T-cell (primary cell): ENCODE measurements around the gene HIP1. TPM values are rescaled to one million over a fixed set of nuclear protein-coding genes. Genes with fewer than 3 reads are reported as not detected.

ENCODE experiments used
- ATAC-seq, 4 experiments: fragments of 200-7000 bp in 3 of 4; fragments of 150-1000 bp in 1 of 4; cut with Tn5 transposase; replicated peaks in 1 of 4; 1 replicate in 3 of 4; 2 replicates in 1 of 4; pipeline ENCODE4 v1.10.0; 2021; ENCODE audit warnings: moderate library complexity in 3 of 4, mild to moderate bottlenecking in 2 of 4, moderate number of reproducible peaks in 1 of 4
- CTCF ChIA-PET, 2 donors: fragments of 300-600 bp; sonication (Branson Sonifier 250); formaldehyde crosslinking; loops; one replicate each; lab custom pipeline; 2022; ENCODE audit warnings: antibody characterized with exemption in 2 of 2; lab: Charles Lee
- POLR2A ChIA-PET, 2 donors: fragments of 300-600 bp; sonication (Branson Sonifier 250); formaldehyde crosslinking; loops; one replicate each; lab custom pipeline; 2022; ENCODE audit warnings: antibody characterized with exemption in 2 of 2; lab: Charles Lee
- DNase-seq, 35 experiments: peaks; one replicate each; pipeline versions ENCODE4 v3.0.0 to v3.0.0-alpha.2; 2013 to 2023
- H3K27ac ChIP-seq: one replicate; pipeline ENCODE4 v1.5.1; 2013; ENCODE audit warnings: low read length
- H3K27me3 ChIP-seq, 2 experiments: replicated peaks in 1 of 2; 1 replicate in 1 of 2; 2 replicates in 1 of 2; pipeline versions ENCODE4 v1.6.1 to v1.7.0; 2013; ENCODE audit warnings: low read length in 1 of 2, mixed read lengths in 1 of 2; ENCODE audit not compliant: control insufficient read depth in 2 of 2, insufficient read depth in 2 of 2; ENCODE audit errors: extremely low read depth in 1 of 2
- H3K36me3 ChIP-seq, 2 donors: 1 replicate in 1 of 2; 2 replicates in 1 of 2; pipeline versions ENCODE4 v1.6.1 to v1.7.0; 2013; ENCODE audit warnings: low read length in 1 of 2; ENCODE audit not compliant: control insufficient read depth in 2 of 2, insufficient read depth in 1 of 2; ENCODE audit errors: extremely low read depth in 1 of 2
- H3K4me1 ChIP-seq, 2 experiments: 1 replicate in 1 of 2; 2 replicates in 1 of 2; pipeline versions ENCODE4 v1.6.1 to v1.7.0; 2013; ENCODE audit warnings: low read length in 2 of 2, mixed read lengths in 1 of 2; ENCODE audit not compliant: insufficient read depth in 2 of 2, control insufficient read depth in 1 of 2; ENCODE audit errors: extremely low read depth in 1 of 2
- H3K4me3 ChIP-seq, 2 donors: 1 replicate in 1 of 2; 2 replicates in 1 of 2; pipeline versions ENCODE4 v1.5.1 to v1.7.0; 2013; ENCODE audit warnings: mild to moderate bottlenecking in 2 of 2, low read length in 1 of 2, moderate library complexity in 1 of 2; ENCODE audit not compliant: control insufficient read depth in 1 of 2; ENCODE audit errors: extremely low read depth in 1 of 2
- H3K9me3 ChIP-seq: 2 replicates; pipeline ENCODE4 v1.7.0; 2013
- H3K27ac Mint-ChIP-seq, 2 donors: one replicate each; pipeline ENCODE4 v1.8.0; 2020 to 2021; ENCODE audit warnings: mild to moderate bottlenecking in 2 of 2, mixed read lengths in 2 of 2
- H3K27me3 Mint-ChIP-seq, 2 donors: one replicate each; pipeline ENCODE4 v1.8.0; 2021 to 2022; ENCODE audit warnings: mixed read lengths in 2 of 2
- H3K36me3 Mint-ChIP-seq: one replicate; pipeline ENCODE4 v1.8.0; 2021; ENCODE audit warnings: mixed read lengths
- H3K4me1 Mint-ChIP-seq, 3 donors: one replicate each; pipeline ENCODE4 v1.8.0; 2020 to 2022; ENCODE audit warnings: mixed read lengths in 3 of 3, mild to moderate bottlenecking in 1 of 3
- H3K4me3 Mint-ChIP-seq, 3 donors: one replicate each; pipeline ENCODE4 v1.8.0; 2020 to 2022; ENCODE audit warnings: mild to moderate bottlenecking in 3 of 3, mixed read lengths in 3 of 3, moderate library complexity in 3 of 3
- H3K9me3 Mint-ChIP-seq, 3 donors: one replicate each; pipeline ENCODE4 v1.8.0; 2020 to 2022; ENCODE audit warnings: mixed read lengths in 3 of 3
- WGBS: methylation state at CpG from one replicate; pipeline ENCODE4 v1.1.5; 2013; ENCODE audit warnings: missing lambda C conversion rate; ENCODE audit not compliant: insufficient coverage; 5-methylcytosine and 5-hydroxymethylcytosine counted together
- total RNA-seq, 35 experiments: library from RNA in 6 of 35; stranded (reverse) in 6 of 35; fragments of 120-200 nt in 1 of 35; gene quantifications; one replicate each; pipeline versions ENCODE4 v1.2.1 to v1.2.4 and lab custom pipeline; 2013 to 2026

HIP1 gene
- total RNA-seq, 5 donors from 2014 or later (not counting 1 experiment from before 2014, with no cell fraction given), result 3.2 to 8.4 (median 3.6) TPM

- Histone ChIP-seq H3K4me1 (no peaks in the 10 kb centered on the region), H3K27ac (no peak overlapping the region), H3K4me3 (no peak overlapping the region), H3K9me3 (no peaks in the 10 kb centered on the region), H3K36me3 (no peaks in the 10 kb centered on the region), H3K27me3 (peaks cover 0 to 4% of the 10 kb centered on the region in 2 experiments)
- Mint-ChIP-seq H3K4me1 (no peaks in the 10 kb centered on the region), H3K9me3 (no peaks in the 10 kb centered on the region), H3K36me3 (peaks cover 8% of the 10 kb centered on the region), H3K27me3 (no peaks in the 10 kb centered on the region), H3K4me3 (no peak overlapping the region), H3K27ac (no peak overlapping the region)
- WGBS, result no CpG with 5 or more reads among the region's 1 CpG
- no peak for DNase-seq
- POLR2A ChIA-PET, result no interaction called here
- ATAC-seq, result no peak
- CTCF ChIA-PET, result no interaction called here
Measured at GRCh38 chr7:75652788-75653187, 86.0 kb downstream of the HIP1 start.

GRCh38 chr7:75650681-75651080 is 88.1 kb downstream of the HIP1 start:
- DNase-seq (no peak), ATAC-seq (no peak)
- POLR2A ChIA-PET, result no interaction called here
- H3K4me1 Mint-ChIP-seq, result no peaks in the 10 kb centered on the region
- no peaks in the 10 kb centered on the region for H3K9me3 Mint-ChIP-seq
- Histone ChIP-seq H3K4me3 (no peak overlapping the region), H3K36me3 (no peaks in the 10 kb centered on the region), H3K4me1 (no peaks in the 10 kb centered on the region), H3K9me3 (no peaks in the 10 kb centered on the region), H3K27ac (no peak overlapping the region), H3K27me3 (peaks cover 0 to 8% of the 10 kb centered on the region in 2 experiments)
- CTCF ChIA-PET, result interaction anchor here in 1 of 2 donors (0.6 kb wide), 1 partner anchor 49 kb away, joined by 5 read pairs; no protein-coding TSS in a partner anchor
- peaks cover 11% of the 10 kb centered on the region for H3K36me3 Mint-ChIP-seq
- no peaks in the 10 kb centered on the region for H3K27me3 Mint-ChIP-seq
- H3K4me3 Mint-ChIP-seq, result no peak overlapping the region
- whole genome bisulfite sequencing, result 64% methylated on average over 6 of the region's 9 CpGs
- H3K27ac Mint-ChIP-seq, result no peak overlapping the region

GRCh38 chr7:75650062-75650461 is 88.7 kb downstream of the HIP1 start:
- H3K27me3 ChIP-seq, result peaks cover 0 to 8% of the 10 kb centered on the region in 2 experiments
- Mint-ChIP-seq H3K9me3 (no peaks in the 10 kb centered on the region), H3K27ac (no peak overlapping the region), H3K27me3 (no peaks in the 10 kb centered on the region), H3K36me3 (peaks cover 11% of the 10 kb centered on the region), H3K4me1 (no peaks in the 10 kb centered on the region), H3K4me3 (no peak overlapping the region)
- 83% methylated on average over 4 of the region's 7 CpGs for WGBS
- DNase-seq (no peak), ATAC-seq (no peak)
- ChIA-PET CTCF (interaction anchor here in 1 of 2 donors (0.6 kb wide), 1 partner anchor 48 kb away, joined by 5 read pairs; no protein-coding TSS in a partner anchor), POLR2A (no interaction called here)
- H3K36me3 ChIP-seq, result no peaks in the 10 kb centered on the region
- H3K4me1 ChIP-seq, result no peaks in the 10 kb centered on the region
- H3K9me3 ChIP-seq, result no peaks in the 10 kb centered on the region
- H3K27ac ChIP-seq, result no peak overlapping the region
- H3K4me3 ChIP-seq, result no peak overlapping the region

GRCh38 chr7:75649462-75649861 is 89.3 kb downstream of the HIP1 start:
- no peak for ATAC-seq
- no peaks in the 10 kb centered on the region for H3K27me3 Mint-ChIP-seq
- Histone ChIP-seq H3K4me1 (no peaks in the 10 kb centered on the region), H3K27me3 (peaks cover 0 to 8% of the 10 kb centered on the region in 2 experiments), H3K9me3 (no peaks in the 10 kb centered on the region), H3K36me3 (no peaks in the 10 kb centered on the region), H3K27ac (no peak overlapping the region), H3K4me3 (no peak overlapping the region)
- ChIA-PET CTCF (no interaction called here), POLR2A (no interaction called here)
- H3K27ac Mint-ChIP-seq, result no peak overlapping the region
- H3K36me3 Mint-ChIP-seq, result peaks cover 11% of the 10 kb centered on the region
- no peak overlapping the region for H3K4me3 Mint-ChIP-seq
- WGBS, result 57% methylated on average over 2 of the region's 4 CpGs
- DNase-seq, result no peak
- H3K4me1 Mint-ChIP-seq, result no peaks in the 10 kb centered on the region
- no peaks in the 10 kb centered on the region for H3K9me3 Mint-ChIP-seq

- 96% methylated on average over 4 of the region's 6 CpGs for WGBS
- CTCF ChIA-PET, result no interaction called here
- Mint-ChIP-seq H3K27ac (no peak overlapping the region), H3K9me3 (no peaks in the 10 kb centered on the region), H3K4me1 (no peaks in the 10 kb centered on the region), H3K4me3 (no peak overlapping the region), H3K36me3 (peaks cover 9% of the 10 kb centered on the region), H3K27me3 (no peaks in the 10 kb centered on the region)
- Histone ChIP-seq H3K36me3 (no peaks in the 10 kb centered on the region), H3K4me3 (no peak overlapping the region), H3K27ac (no peak overlapping the region), H3K27me3 (peaks cover 0 to 8% of the 10 kb centered on the region in 2 experiments), H3K9me3 (no peaks in the 10 kb centered on the region), H3K4me1 (no peaks in the 10 kb centered on the region)
- ATAC-seq (no peak), DNase-seq (no peak)
- POLR2A ChIA-PET, result no interaction called here
Measured at GRCh38 chr7:75647709-75648438, 90.9 kb downstream of the HIP1 start.

- H3K4me1 ChIP-seq, result peaks cover 0 to 3% of the 10 kb centered on the region in 2 experiments
- H3K4me3 ChIP-seq, result no peak overlapping the region
- H3K4me1 Mint-ChIP-seq, result peaks cover 0 to 3% (median 0%) of the 10 kb centered on the region in 3 donors
- H3K36me3 ChIP-seq, result no peaks in the 10 kb centered on the region
- CTCF ChIA-PET, result no interaction called here
- DNase-seq (no peak), ATAC-seq (no peak)
- no peaks in the 10 kb centered on the region for H3K27me3 Mint-ChIP-seq
- no peak overlapping the region for H3K27ac ChIP-seq
- WGBS, result 95% methylated on average over 7 of the region's 9 CpGs
- peaks cover 0 to 8% of the 10 kb centered on the region in 2 experiments for H3K27me3 ChIP-seq
- no peak overlapping the region for H3K27ac Mint-ChIP-seq
- H3K9me3 Mint-ChIP-seq, result no peaks in the 10 kb centered on the region
- peaks cover 7% of the 10 kb centered on the region for H3K36me3 Mint-ChIP-seq
- POLR2A ChIA-PET, result no interaction called here
- H3K4me3 Mint-ChIP-seq, result no peak overlapping the region
- no peaks in the 10 kb centered on the region for H3K9me3 ChIP-seq
Measured at GRCh38 chr7:75646571-75647102, 92.1 kb downstream of the HIP1 start.
